HepG2 (cell line): ENCODE results near the gene PPP1R7. TPM values are rescaled to one million over a fixed set of nuclear protein-coding genes. Genes with fewer than 3 reads are reported as not detected.
A peak's percentile ranks its signal among the peaks of the same experiment; 100 is the strongest.

Experiments
- HES4 ChIP-seq: sonication (generic); formaldehyde crosslinking; IDR thresholded peaks from 2 replicates; pipeline ENCODE4 v1.9.0; 2021; ENCODE audit warnings: mild to moderate bottlenecking, missing genetic modification reagents, borderline replicate concordance
- PCBP1 ChIP-seq: fragments of 200-400 bp; formaldehyde crosslinking; IDR thresholded peaks from 2 replicates; pipeline ENCODE4 v1.6.1; 2017; ENCODE audit warnings: mild to moderate bottlenecking, low read depth, low read length, borderline replicate concordance
- TRIM24 ChIP-seq: sonication (generic); formaldehyde crosslinking; IDR thresholded peaks from 2 replicates; pipeline ENCODE4 v1.8.0; 2022; ENCODE audit warnings: mild to moderate bottlenecking, missing genetic modification reagents
- TSC22D2 ChIP-seq: sonication (generic); formaldehyde crosslinking; IDR thresholded peaks from 2 replicates; pipeline ENCODE4 v1.5.1; 2020; ENCODE audit warnings: missing genetic modification reagents, mild to moderate bottlenecking, borderline replicate concordance
- ZMYM3 ChIP-seq: sonication (generic); formaldehyde crosslinking; IDR thresholded peaks from 2 replicates; pipeline ENCODE4 v1.5.1; 2020; ENCODE audit warnings: mild to moderate bottlenecking, missing genetic modification reagents
- ZNF720 ChIP-seq: sonication (generic); formaldehyde crosslinking; IDR thresholded peaks from 2 replicates; pipeline ENCODE4 v1.4.0; 2020; ENCODE audit warnings: missing genetic modification reagents
- polyA plus RNA-seq, 8 experiments: library from polyadenylated mRNA; depleted of rRNA in 3 of 8; stranded (reverse) in 7 of 8; unstranded in 1 of 8; fragments of >200 nt; fragmentation: Illumina TruSeq in 4 of 8; extraction: Trizol in 4 of 8; gene quantifications; 2 replicates each; pipeline versions ENCODE4 v1.2.1 to v1.2.3, GENCODE V29; 2011 to 2016; ENCODE audit warnings: low read depth in 4 of 8, missing spikeins in 1 of 8, mixed read lengths in 1 of 8; ENCODE audit not compliant: insufficient read depth in 1 of 8
- total RNA-seq, 5 experiments: library from RNA; depleted of rRNA; stranded (reverse); fragments of >200 nt; fragmentation: Illumina TruSeq; extraction: Trizol; gene quantifications; 2 replicates each; pipeline ENCODE4 v1.2.3, GENCODE V29; 2016; ENCODE audit warnings: low read depth in 1 of 5
- TF ChIP-seq, protein P1 (sequence below): sonication (generic); formaldehyde crosslinking; IDR thresholded peaks from 2 replicates; pipeline ENCODE4 v1.8.1; 2023; ENCODE audit warnings: mild to moderate bottlenecking, missing genetic modification reagents
- TF ChIP-seq, protein P2 (sequence below): sonication (generic); formaldehyde crosslinking; IDR thresholded peaks from 2 replicates; pipeline ENCODE4 v1.4.0; 2020; ENCODE audit warnings: mild to moderate bottlenecking, missing genetic modification reagents
- TF ChIP-seq, protein P3 (sequence below): sonication (generic); formaldehyde crosslinking; IDR thresholded peaks from 2 replicates; pipeline ENCODE4 v1.4.0; 2020; ENCODE audit warnings: missing genetic modification reagents, borderline replicate concordance
- TF ChIP-seq, protein P4 (sequence below), 2 experiments: fragments of 450-650 bp in 1 of 2; sonication (generic) in 1 of 2; formaldehyde crosslinking in 1 of 2; IDR thresholded peaks; 2 replicates each; pipeline versions ENCODE4 v1.6.1 to v1.8.0; 2016 to 2022; ENCODE audit warnings: antibody characterized with exemption in 1 of 2, mild to moderate bottlenecking in 1 of 2, missing genetic modification reagents in 1 of 2

Gene PPP1R7
- total and polyA plus RNA-seq, 2 of the 13 experiments (the other 11 are each of a cell fraction or from before 2014, with no cell fraction given), result 33.3 to 67.9 TPM

DNA sequence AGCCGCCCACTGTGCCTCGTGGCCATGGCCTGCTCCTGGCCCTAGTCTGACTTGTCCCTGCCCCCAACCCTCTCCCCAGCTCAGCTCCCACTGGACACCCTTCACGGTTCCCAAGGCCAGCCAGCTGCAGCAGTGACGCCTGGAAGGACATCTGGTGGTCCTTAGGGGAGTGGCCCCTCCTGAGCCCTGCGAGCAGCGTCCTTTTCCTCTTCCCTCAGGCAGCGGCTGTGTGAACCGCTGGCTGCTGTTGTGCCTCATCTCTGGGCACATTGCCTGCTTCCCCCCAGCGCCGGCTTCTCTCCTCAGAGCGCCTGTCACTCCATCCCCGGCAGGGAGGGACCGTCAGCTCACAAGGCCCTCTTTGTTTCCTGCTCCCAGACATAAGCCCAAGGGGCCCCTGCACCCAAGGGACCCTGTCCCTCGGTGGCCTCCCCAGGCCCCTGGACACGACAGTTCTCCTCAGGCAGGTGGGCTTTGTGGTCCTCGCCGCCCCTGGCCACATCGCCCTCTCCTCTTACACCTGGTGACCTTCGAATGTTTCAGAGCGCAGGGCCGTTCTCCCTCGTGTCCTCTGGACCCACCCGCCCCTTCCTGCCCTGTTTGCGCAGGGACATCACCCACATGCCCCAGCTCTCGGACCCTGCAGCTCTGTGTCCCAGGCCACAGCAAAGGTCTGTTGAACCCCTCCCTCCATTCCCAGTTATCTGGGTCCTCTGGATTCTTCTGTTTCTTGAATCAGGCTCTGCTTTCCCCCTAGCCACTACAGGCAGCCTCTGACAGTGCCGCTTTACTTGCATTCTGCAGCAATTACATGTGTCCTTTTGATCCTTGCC lies 74.0 kb downstream of the PPP1R7 start (continued):
- TF ChIP-seq, protein P1, sequence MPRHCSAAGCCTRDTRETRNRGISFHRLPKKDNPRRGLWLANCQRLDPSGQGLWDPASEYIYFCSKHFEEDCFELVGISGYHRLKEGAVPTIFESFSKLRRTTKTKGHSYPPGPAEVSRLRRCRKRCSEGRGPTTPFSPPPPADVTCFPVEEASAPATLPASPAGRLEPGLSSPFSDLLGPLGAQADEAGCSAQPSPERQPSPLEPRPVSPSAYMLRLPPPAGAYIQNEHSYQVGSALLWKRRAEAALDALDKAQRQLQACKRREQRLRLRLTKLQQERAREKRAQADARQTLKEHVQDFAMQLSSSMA (CRISPR knock-in tag), result peak; percentile 28; the same call in 1 of the 2 replicates
- no peak for TF ChIP-seq HES4 (CRISPR knock-in tag)
- TF ChIP-seq, protein P2, sequence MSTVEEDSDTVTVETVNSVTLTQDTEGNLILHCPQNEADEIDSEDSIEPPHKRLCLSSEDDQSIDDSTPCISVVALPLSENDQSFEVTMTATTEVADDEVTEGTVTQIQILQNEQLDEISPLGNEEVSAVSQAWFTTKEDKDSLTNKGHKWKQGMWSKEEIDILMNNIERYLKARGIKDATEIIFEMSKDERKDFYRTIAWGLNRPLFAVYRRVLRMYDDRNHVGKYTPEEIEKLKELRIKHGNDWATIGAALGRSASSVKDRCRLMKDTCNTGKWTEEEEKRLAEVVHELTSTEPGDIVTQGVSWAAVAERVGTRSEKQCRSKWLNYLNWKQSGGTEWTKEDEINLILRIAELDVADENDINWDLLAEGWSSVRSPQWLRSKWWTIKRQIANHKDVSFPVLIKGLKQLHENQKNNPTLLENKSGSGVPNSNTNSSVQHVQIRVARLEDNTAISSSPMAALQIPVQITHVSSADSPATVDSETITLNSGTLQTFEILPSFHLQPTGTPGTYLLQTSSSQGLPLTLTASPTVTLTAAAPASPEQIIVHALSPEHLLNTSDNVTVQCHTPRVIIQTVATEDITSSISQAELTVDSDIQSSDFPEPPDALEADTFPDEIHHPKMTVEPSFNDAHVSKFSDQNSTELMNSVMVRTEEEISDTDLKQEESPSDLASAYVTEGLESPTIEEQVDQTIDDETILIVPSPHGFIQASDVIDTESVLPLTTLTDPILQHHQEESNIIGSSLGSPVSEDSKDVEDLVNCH (CRISPR knock-in tag), result 0 out of 2 replicates have a peak, but pooled peaks have one; percentile 83
- TF ChIP-seq PCBP1, result peak; percentile 74; the same call in 1 of the 2 replicates
- no peak for TF ChIP-seq TSC22D2 (CRISPR knock-in tag)
- no peak for TF ChIP-seq TRIM24 (CRISPR knock-in tag)
- no peak for TF ChIP-seq ZNF720 (CRISPR knock-in tag)
- TF ChIP-seq, protein P3, sequence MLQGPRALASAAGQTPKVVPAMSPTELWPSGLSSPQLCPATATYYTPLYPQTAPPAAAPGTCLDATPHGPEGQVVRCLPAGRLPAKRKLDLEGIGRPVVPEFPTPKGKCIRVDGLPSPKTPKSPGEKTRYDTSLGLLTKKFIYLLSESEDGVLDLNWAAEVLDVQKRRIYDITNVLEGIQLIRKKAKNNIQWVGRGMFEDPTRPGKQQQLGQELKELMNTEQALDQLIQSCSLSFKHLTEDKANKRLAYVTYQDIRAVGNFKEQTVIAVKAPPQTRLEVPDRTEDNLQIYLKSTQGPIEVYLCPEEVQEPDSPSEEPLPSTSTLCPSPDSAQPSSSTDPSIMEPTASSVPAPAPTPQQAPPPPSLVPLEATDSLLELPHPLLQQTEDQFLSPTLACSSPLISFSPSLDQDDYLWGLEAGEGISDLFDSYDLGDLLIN (CRISPR knock-in tag), result no peak
- peak; percentile 57 for TF ChIP-seq ZMYM3 (CRISPR knock-in tag)
- TF ChIP-seq, protein P4, sequence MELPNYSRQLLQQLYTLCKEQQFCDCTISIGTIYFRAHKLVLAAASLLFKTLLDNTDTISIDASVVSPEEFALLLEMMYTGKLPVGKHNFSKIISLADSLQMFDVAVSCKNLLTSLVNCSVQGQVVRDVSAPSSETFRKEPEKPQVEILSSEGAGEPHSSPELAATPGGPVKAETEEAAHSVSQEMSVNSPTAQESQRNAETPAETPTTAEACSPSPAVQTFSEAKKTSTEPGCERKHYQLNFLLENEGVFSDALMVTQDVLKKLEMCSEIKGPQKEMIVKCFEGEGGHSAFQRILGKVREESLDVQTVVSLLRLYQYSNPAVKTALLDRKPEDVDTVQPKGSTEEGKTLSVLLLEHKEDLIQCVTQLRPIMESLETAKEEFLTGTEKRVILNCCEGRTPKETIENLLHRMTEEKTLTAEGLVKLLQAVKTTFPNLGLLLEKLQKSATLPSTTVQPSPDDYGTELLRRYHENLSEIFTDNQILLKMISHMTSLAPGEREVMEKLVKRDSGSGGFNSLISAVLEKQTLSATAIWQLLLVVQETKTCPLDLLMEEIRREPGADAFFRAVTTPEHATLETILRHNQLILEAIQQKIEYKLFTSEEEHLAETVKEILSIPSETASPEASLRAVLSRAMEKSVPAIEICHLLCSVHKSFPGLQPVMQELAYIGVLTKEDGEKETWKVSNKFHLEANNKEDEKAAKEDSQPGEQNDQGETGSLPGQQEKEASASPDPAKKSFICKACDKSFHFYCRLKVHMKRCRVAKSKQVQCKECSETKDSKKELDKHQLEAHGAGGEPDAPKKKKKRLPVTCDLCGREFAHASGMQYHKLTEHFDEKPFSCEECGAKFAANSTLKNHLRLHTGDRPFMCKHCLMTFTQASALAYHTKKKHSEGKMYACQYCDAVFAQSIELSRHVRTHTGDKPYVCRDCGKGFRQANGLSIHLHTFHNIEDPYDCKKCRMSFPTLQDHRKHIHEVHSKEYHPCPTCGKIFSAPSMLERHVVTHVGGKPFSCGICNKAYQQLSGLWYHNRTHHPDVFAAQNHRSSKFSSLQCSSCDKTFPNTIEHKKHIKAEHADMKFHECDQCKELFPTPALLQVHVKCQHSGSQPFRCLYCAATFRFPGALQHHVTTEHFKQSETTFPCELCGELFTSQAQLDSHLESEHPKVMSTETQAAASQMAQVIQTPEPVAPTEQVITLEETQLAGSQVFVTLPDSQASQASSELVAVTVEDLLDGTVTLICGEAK (IDR thresholded peaks at IDR 0.05), result no peak
- TF ChIP-seq, protein P4 (CRISPR knock-in tag; IDR thresholded peaks at IDR 0.05), result peak; percentile 72
